Hematopoietic multipotent progenitor cell treated with erythropoietin and hydrocortisone succinate and interleukin-3 and kit ligand, for 4 days (in vitro differentiated cells): ENCODE measurements around the gene WDCP.

Source experiments
- DNase-seq: peaks from one replicate; pipeline ENCODE4 v3.0.0-alpha.2; 2015

The WDCP gene

DNA sequence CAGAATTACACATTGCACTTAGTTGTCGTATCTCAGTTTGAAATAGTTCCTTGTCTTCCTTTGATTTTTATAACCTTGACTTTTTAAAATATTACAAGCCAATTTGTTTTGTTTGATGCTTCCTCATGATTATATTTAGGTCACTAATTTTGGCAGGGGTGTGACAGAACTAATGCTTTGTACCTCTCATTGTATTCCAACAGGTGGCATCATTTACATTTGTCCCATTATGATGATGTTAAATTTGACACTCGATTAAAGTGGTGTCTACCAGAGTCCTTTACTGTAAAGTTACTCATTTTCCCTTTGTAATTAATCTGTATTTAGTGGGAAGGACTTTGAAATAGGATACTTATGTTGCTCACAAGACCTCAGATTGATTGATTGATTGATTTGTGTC lies 58.8 kb downstream of the WDCP start:
- peak; percentile 82 for DNase-seq
